Loucy (cell line): Measurements from ENCODE around the gene PLAC8L1.

ENCODE experiments used
- H2AFZ ChIP-seq: fragments of 200-600 bp; sonication (generic); 2 replicates; pipeline ENCODE4 v1.6.0; 2016; ENCODE audit warnings: antibody characterized with exemption, mild to moderate bottlenecking, low read length, moderate library complexity
- H3F3A ChIP-seq: fragments of 200-600 bp; 2 replicates; pipeline ENCODE4 v1.6.0; 2016; ENCODE audit warnings: antibody characterized with exemption, low read depth, mild to moderate bottlenecking
- H3K27me3 ChIP-seq: fragments of 200-600 bp; sonication (generic); 2 replicates; pipeline ENCODE4 v1.6.1; 2014; ENCODE audit warnings: low read length, mild to moderate bottlenecking; ENCODE audit not compliant: insufficient read depth, poor library complexity, severe bottlenecking
- H3K36me3 ChIP-seq: fragments of 200-600 bp; sonication (generic); 2 replicates; pipeline ENCODE4 v1.6.1; 2016; ENCODE audit warnings: low read length; ENCODE audit not compliant: insufficient read depth
- H3K4me1 ChIP-seq: fragments of 200-600 bp; sonication (generic); 2 replicates; pipeline ENCODE4 v1.5.1; 2014; ENCODE audit warnings: low read length, mild to moderate bottlenecking; ENCODE audit not compliant: insufficient read depth, poor library complexity, severe bottlenecking
- H3K4me2 ChIP-seq: fragments of 200-600 bp; sonication (generic); 2 replicates; pipeline ENCODE4 v1.6.0; 2014; ENCODE audit warnings: antibody characterized with exemption, low read length, low read depth, mild to moderate bottlenecking; ENCODE audit not compliant: poor library complexity, severe bottlenecking
- H3K4me3 ChIP-seq: fragments of 200-600 bp; sonication (generic); 2 replicates; pipeline ENCODE4 v1.5.1; 2014; ENCODE audit warnings: low read length, mild to moderate bottlenecking, mixed read lengths; ENCODE audit not compliant: poor library complexity, severe bottlenecking
- H3K79me2 ChIP-seq: fragments of 200-600 bp; sonication (generic); 2 replicates; pipeline ENCODE4 v1.6.1; 2014; ENCODE audit warnings: low read length; ENCODE audit not compliant: insufficient read depth
- H3K9ac ChIP-seq: fragments of 200-600 bp; sonication (generic); 2 replicates; pipeline ENCODE4 v1.6.0; 2014; ENCODE audit warnings: mild to moderate bottlenecking, low read depth, low read length, moderate library complexity; ENCODE audit not compliant: poor library complexity, severe bottlenecking
- H3K9me2 ChIP-seq: fragments of 200-600 bp; sonication (generic); replicated peaks from 2 replicates; pipeline ENCODE4 v1.6.1; 2016; ENCODE audit warnings: low read depth, low read length, mixed read lengths
- H3K9me3 ChIP-seq: fragments of 200-600 bp; sonication (generic); 2 replicates; pipeline ENCODE4 v1.6.1; 2014; ENCODE audit warnings: mild to moderate bottlenecking, antibody characterized with exemption, low read length, low read depth; ENCODE audit not compliant: insufficient read depth
- H4K20me1 ChIP-seq: fragments of 200-600 bp; sonication (generic); 2 replicates; pipeline ENCODE4 v1.6.0; 2014; ENCODE audit warnings: antibody characterized with exemption, low read length, mild to moderate bottlenecking; ENCODE audit not compliant: insufficient read depth, poor library complexity, severe bottlenecking
- CTCF ChIP-seq: fragments of 200-600 bp; sonication (generic); conservative IDR thresholded peaks from 2 replicates; pipeline ENCODE4 v1.5.1; 2014; ENCODE audit warnings: mild to moderate bottlenecking, antibody characterized with exemption, low read length
- EZH2phosphoT487 ChIP-seq: fragments of 200-600 bp; IDR thresholded peaks from 2 replicates; pipeline ENCODE4 v1.6.1; 2018; ENCODE audit warnings: antibody characterized with exemption, mild to moderate bottlenecking, moderate library complexity, borderline replicate concordance

Gene PLAC8L1

GRCh38 chr5:146060221-146060585, 45.2 kb downstream of the PLAC8L1 start:
- Histone ChIP-seq H4K20me1 (no peaks in the 10 kb centered on the region), H3K9me2 (no peaks in the 10 kb centered on the region), H3K9me3 (no peaks in the 10 kb centered on the region), H2AFZ (no peak overlapping the region), H3K4me2 (no peak overlapping the region), H3K27me3 (no peaks in the 10 kb centered on the region), H3K4me1 (no peaks in the 10 kb centered on the region), H3K4me3 (no peak overlapping the region), H3K9ac (no peak overlapping the region), H3K79me2 (no peaks in the 10 kb centered on the region), H3F3A (no peaks in the 10 kb centered on the region), H3K36me3 (no peaks in the 10 kb centered on the region)
- TF ChIP-seq EZH2phosphoT487 (no peak), CTCF (no peak)

- H3K9me2 ChIP-seq: no peaks in the 10 kb centered on the region
- H3K9ac ChIP-seq: no peak overlapping the region
- no peaks in the 10 kb centered on the region for H3K27me3 ChIP-seq
- H3K4me3 ChIP-seq: no peak overlapping the region
- TF ChIP-seq EZH2phosphoT487 (no peak), CTCF (no peak)
- H2AFZ ChIP-seq: peak overlapping the region; percentile 11; the same call in 1 of the 2 replicates
- H3K36me3 ChIP-seq: no peaks in the 10 kb centered on the region
- H3K9me3 ChIP-seq: no peaks in the 10 kb centered on the region
- no peaks in the 10 kb centered on the region for H3F3A ChIP-seq
- no peak overlapping the region for H3K4me2 ChIP-seq
- no peaks in the 10 kb centered on the region for H3K4me1 ChIP-seq
- H4K20me1 ChIP-seq: no peaks in the 10 kb centered on the region
- H3K79me2 ChIP-seq: no peaks in the 10 kb centered on the region
Observed at GRCh38 chr5:146059460-146060220, 45.7 kb downstream of the PLAC8L1 start.

GRCh38 chr5:146055432-146055831, 49.9 kb downstream of the PLAC8L1 start:
- Histone ChIP-seq H3K79me2 (no peaks in the 10 kb centered on the region), H3K9ac (no peak overlapping the region), H3K9me3 (no peaks in the 10 kb centered on the region), H3K4me2 (no peak overlapping the region), H3K4me3 (no peak overlapping the region), H3K9me2 (no peaks in the 10 kb centered on the region), H4K20me1 (no peaks in the 10 kb centered on the region), H3F3A (no peaks in the 10 kb centered on the region), H2AFZ (no peak overlapping the region), H3K36me3 (no peaks in the 10 kb centered on the region), H3K4me1 (no peaks in the 10 kb centered on the region), H3K27me3 (no peaks in the 10 kb centered on the region)
- TF ChIP-seq CTCF: no peak
- no peak for TF ChIP-seq EZH2phosphoT487
